Measurements from ENCODE around the gene SLC19A2.
A peak's percentile ranks its signal among the peaks of the same experiment; 100 is the strongest.
"Not testable (repeated sequence)": the region's sequence is repeated elsewhere in the genome, so short reads cannot be mapped to it uniquely, and the experiment has no call there.

SLC19A2 gene

DNA sequence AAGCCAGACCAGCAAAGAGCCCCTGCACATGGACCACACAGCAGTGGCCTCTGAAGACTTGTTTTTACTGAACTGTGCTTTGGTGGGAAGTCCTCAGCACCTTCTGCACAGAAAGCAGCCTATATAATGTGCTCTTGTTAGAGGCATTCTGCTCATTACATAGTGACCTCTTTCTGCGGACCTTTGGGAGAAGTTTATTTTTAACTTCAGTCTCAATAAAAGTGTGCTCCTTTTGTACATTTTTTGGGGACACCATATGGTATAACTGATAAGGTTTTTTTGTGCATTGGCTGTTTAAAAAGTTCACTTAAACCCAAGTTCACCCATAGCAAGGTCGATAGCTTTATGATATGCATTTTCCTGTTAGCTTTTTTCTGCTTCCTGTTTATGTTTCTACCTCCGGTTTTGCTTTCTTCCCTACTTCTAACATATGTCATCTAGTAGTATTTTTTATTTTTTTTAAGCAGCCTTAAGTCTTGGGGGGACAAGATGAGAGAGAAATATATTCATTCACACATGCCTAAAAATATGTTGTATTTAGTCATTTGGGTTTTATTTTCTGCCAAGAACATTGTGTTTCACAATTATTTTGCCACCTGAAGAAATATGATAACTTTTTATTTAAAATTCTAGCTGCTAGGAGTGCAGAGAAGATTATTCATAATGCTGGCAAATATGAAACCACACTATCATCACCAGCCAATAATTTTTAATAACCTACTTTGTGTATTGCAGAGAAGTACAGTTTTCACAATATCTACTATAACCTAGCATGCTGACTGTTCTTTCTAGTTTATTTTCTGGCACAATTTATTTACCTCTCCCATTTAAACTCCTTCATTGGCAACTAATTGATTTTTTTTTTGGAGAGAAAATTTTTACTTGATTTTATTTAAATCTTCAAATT is 22.9 kb upstream of the SLC19A2 start:
- no peak for DNase-seq (ENCODE audit: low read depth)

DNA sequence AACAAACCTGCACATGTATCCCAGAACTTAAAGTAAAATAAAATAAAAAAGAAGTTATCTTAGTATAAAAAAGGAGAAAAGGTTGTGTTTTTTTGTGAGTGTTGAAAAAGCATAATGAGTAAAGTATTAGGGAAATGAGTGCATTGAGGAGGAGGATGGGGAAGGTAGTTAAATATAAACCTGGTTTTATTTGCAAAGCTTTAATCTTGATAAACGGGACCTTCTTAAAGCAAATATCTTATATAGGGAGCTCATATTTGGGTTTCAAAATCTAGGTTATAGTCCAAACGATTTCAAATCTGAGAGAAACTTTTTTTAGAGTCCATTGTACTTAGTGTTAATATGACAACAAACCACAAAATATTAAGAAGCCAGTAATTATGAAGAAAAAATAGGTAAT is 21.7 kb upstream of the SLC19A2 start:
- DNase-seq (ENCODE audit: low read depth): no peak

DNA sequence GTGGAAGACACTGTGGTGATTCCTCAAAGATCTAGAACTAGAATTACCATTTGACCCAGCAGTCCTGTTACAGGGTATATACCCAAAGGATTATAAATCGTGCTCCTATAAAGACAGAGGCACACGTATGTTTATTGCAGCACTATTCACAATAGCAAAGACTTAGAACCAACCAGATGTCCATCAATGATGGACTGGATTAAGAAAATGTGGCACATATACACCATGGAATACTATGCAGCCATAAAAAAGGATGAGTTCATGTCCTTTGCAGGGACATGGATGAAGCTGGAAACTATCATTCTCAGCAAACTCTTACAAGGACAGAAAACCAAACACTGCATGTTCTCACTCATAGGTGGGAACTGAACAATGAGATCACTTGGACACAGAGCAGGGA is 17.9 kb upstream of the SLC19A2 start:
- not testable (repeated sequence) for DNase-seq (ENCODE audit: low read depth)

DNA sequence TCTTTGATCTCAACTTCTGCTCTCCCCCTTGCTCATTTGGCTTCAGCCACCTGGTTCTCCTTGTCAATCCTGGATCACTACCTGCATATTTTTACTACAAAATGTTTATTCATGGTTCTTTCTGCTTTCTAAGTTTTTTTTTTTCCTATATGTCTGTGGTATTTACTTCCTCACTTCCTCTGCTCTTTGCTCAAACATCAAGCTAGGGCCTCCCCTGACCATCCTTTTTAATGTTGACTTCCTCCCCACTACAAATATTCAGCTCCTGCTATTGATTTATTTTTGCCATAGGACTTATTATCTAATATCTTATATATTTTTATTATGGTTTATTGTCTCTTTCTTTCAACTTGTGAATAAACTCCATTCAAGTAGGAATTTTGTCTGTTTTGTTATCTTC is 14.1 kb upstream of the SLC19A2 start:
- DNase-seq (ENCODE audit: low read depth): no peak

DNA sequence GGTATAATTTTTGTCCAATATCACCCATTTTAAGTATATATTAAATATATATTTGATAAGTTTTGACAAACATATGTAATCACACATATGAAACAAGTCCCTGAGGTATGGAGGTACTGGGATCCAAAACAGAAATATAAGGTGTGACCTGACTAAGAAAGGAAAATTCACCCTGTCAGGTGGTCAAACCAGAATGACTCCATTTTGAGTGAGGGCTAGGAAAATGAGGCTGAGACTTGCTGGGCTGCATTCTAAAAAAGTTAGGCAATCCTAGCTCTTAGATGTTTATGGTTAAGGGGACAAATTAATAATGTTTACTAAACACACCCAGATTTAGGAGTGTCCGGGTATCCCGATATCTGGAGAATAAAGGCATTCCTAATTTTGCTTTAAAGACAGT is 11.6 kb upstream of the SLC19A2 start:
- DNase-seq (ENCODE audit: low read depth): no peak

DNA sequence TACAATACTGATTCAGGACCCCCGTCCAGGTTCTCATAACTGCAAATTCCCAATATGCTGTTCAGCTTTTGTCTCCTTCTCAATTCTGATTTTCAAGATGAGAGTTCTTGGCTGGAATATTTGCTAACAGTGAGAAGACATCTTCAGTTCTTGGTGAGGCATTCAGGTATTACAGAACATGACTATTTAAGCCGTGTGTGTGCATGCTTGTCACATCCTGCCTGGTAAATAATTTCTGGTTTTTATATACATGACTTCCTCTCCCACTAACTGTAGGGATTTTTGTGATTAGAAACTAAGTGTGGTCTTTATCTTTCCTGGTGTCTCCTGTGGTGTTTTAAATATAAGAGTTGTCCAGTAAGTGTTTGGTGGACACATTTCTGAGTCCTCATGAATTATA is 10.2 kb upstream of the SLC19A2 start:
- no peak for DNase-seq (ENCODE audit: low read depth)

DNA sequence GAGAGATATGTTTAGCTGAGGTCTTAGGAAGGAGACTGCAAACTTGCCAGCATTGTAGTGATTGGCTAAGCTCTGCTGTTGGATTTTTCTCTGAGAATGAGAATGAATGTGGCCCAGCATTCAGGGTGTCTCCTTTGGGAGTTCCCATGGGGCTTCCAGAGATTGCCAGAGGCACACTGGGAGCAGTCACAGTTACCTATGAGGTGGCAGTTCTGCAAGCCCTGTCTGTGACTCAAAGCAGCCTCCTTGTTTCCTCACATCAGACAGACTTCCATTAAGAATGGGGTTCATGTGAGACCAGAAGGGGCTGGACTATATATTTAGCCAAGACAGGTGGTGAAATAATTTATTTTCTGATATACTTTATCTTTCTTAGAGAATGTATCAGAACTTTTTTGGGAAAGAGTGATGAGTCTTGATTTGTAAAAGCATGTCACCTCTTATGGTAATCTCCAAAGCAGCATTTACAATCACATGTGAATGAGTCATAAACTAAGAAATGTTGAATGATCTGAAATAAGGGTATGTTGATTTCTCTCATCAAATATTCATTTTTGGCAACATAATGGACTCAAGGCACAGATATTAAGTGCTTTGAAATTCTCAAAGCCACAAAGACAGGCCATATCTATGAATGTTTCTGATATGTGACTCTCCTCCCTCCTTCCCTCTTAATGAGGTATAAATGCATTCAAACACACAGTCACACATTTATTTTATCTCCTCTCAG is 9.5 kb upstream of the SLC19A2 start:
- DNase-seq (ENCODE audit: low read depth): no peak

DNA sequence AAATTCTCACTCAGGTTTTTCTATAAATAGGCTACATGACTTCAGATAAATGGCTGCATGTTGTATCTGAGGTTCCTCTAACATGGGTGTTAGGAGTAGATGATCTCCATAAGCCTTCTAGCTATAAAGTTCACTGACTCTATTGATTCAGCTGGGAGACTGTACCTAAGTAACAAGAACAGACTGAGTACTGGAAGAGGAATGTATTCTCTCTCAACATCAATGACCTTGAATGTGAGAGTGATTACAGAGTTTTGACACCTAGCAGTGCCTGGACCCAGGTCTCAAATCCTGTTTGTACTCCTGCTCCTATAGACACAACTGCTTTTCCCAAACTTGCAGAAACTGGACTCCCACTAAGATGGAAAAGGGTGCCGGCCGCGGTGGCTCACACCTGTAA is 8.6 kb upstream of the SLC19A2 start:
- no peak for DNase-seq (ENCODE audit: low read depth)

DNA sequence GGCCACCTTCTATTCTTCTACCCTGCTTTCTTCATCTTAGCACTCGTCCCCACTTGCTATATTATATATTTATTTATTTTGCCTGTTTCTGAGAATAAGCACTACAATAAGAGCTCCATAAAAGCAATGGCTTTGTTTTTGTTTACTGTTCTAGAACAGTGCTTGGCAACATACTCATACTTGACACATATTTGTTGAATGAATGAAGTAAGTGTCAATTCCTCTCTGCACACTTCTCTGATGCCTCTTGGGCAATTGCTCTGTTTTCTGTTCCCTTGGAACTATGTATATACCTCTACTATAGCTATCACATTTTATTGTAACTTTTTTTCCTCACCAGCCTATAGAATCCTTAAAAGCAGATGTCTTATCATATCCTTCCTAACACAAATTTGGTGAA is 7.5 kb upstream of the SLC19A2 start:
- no peak for DNase-seq (ENCODE audit: low read depth)

DNA sequence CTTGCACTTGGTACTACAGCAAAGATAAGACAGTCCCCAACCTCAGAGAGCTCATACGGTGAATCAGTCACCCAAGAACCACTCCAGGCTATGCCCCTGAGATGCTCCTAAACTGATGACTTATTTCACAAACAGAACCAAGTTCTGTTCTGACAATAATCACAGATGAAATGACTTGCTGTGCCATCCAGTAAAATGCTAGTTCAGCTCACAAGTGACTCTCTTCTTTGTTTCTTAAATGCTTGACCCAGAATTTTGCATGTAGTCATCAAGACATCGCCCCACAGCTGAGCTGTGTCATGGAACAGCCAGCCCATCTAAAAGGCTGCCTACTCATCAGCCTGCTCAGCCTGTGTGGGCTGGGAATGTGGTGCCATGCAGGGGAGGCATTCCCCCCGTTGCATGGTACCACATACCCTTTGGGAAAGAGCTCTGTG is 6.1 kb upstream of the SLC19A2 start:
- no peak for DNase-seq (ENCODE audit: low read depth)

DNA sequence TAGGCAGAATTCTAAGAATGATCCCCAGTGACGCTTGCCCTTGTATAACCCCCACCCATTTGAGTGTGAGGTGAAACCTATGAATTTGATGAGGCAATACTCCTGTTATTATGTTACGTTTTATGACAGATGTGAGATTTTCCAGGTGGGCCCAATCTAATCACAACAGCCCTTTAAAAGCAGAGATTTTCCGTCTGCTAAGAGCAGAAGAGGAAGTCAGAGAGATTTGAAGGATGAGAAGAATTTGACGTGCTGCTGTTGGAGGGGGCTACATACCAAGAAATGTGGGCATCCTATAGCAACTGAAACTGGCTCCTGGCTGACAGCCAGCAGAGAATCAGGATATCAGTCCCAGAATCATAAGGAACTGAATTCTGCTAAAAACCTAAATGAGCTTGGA is 2.4 kb upstream of the SLC19A2 start:
- DNase-seq (ENCODE audit: low read depth): no peak

DNA sequence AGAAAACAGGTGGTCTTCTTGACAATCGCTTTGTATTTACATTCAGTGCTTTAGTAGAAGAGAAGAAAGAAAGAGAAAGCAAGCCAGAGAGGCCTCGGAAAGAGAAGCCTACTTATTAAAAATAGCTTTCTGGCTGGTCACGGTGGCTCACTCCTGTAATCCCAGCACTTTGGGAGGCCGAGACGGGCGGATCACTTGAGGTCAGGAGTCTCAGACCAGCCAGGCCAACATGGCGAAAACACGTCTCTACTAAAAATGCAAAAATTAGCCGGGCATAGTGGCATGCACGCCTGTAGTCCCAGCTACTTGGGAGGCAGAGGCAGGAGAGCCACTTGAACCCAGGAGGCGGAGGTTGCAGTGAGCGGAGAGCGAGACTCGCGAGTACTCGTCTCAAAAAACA is 1.8 kb upstream of the SLC19A2 start:
- no peak for DNase-seq (ENCODE audit: low read depth)

DNA sequence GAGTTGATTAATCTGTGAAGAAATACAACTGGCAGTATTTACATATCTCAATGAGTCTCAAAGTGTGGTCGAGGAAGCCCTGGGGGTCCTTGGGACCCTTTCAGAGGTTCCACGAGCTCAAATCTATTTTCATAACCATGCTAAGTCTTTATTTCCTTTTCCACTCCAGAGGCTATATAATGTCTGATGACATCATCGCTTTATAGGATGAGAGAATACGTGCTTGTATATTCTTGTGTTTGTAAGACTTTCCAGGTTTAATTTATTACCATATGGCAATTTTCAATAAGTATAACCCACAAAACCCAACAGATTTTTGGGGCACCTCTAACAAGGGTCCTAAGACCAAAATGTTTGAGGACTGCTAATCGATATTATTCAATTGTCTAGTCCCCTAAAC is 1.4 kb upstream of the SLC19A2 start:
- DNase-seq (ENCODE audit: low read depth): no peak

DNA sequence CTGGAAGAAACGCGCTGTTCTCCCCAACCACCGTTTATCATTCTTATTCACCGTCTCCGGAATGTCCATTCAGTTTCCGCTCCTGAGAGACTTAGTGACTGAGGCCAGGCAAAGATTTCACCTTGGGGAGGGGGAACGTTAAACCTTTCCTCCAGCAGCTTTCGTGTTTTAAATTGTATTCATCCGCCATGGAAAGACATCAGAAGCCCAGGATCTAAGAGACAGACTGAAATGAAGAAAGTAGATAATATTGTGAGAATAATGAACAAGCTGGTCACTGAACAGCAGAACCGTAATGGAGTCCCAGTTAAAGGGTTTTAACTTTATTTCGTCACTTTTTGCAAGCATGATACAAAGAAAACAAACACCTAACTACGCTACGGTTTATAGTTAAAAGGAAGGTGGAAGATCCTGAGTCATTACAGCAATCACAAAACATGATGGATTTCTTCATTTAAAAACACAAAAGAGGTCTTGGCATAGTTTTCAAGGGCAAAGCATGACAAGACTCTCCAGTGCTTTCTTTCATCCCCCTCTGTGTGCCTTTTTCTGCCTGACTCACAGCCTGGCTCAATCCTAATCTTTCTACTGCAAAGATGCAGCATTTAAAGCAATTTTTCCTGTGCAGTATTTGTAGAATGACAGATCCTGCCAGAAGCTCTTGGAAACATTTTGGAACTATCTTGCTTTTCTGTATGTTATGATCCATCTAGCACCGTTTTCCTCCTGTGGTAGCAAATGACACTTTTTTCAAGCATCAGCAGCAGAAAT is 722 bp upstream of the SLC19A2 start:
- DNase-seq (ENCODE audit: low read depth): no peak

DNA sequence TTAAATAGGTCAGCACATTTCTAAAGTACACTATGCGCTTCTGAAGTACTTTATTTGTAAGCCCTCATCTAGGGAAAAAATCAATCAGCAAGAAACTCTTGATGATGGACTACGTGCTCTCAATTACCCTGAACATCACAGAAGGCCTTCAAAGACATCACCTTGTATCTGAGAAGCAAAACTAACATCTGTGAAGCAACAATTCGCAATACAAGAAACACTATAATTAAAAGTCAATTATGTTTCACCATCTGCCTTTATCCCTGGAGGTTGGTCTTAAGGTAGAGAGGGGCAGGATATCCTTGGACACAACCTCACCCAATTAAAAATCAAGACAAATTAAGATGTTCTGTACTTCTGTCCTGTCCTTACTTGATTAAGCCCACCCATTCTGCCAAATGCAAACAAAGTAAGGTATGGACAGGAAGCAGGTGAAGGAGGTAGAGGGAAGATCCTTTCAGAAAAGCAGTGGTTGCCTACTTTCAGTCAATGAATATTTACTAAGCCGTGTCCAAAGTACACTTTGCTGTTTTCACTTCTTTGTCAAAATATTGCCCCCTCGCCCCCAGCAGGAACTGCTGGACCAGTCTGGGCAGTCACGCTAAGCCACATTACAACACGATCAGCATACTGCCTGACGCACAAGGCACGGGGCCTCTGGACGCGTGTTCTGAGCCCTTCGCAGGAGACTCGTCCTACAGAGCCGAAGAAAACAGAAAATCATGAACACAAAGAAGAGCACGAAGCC is 887 bp downstream of the SLC19A2 start:
- DNase-seq (ENCODE audit: low read depth): peak; percentile 19

DNA sequence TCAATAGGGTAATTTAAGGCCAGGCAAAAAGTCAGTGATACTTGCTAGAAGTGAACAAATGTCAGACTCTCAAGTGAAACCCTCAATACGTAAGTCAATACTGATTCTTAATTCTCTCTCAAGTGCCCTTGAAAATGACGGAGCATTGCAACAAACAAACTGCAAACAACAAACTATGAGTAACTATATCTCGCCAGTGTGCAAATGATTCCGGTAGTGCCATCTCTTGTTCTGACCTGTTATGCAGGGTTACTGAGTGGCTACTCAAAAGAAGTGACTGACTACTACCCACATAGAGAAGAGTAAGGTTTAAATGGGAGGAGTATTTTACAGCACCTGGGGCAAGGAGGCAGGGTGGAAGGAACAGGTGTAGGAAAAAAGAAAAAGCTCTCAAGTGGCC is 1.6 kb downstream of the SLC19A2 start:
- DNase-seq (ENCODE audit: low read depth): no peak

DNA sequence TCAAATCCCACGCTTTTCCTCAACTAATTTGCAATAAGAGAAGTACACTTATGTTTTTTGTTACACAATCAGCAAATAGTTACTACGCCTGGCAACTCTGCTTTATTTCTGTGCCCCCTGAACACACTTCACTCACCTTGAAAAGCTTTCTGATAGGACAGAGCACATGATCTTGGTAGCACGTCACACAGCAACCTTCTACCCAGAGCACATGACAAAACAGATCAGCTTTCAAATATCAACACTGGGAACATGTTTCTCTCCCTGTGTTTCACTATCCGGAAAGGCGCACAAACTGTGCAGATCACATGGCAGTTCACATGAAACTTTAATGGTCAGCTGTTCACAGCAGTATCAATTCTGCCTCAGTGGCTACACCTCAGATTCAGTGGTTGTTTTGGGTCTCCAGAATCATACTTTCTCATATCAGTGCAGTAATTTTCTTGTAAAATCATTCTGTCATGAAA is 2.2 kb downstream of the SLC19A2 start:
- no peak for DNase-seq (ENCODE audit: low read depth)

DNA sequence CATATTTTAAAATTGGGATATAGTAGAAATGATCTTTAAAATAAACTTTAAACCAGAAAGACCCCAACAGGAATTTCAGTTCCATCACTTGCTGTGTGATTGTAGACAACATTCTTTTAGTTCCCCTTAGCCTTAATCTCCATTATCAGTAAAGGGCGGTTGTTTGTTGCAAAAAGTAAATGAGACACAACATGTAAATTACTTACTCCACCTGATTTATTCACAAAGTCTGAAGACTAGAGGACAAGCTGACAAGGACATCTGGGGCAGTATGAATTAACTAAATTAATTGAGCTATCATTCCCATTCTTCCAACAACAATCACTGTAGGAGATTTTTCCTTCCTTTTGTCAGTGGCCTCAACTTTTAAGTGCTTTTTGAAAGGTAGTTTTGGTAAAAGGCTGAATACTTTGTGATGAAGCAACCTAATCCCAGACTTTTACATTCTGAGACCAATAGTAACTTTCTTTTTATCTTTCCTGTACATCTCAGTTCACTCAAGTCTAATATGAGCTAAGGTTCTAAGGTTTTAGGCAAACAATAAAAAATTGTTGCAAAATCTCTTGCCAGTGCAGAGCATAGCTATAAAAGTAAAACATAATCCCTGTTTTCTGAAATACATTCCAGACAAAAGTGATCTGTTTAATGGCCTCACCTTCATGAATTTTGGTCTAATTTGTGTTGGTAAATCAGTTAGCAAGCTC is 6.2 kb downstream of the SLC19A2 start:
- DNase-seq (ENCODE audit: low read depth): no peak

DNA sequence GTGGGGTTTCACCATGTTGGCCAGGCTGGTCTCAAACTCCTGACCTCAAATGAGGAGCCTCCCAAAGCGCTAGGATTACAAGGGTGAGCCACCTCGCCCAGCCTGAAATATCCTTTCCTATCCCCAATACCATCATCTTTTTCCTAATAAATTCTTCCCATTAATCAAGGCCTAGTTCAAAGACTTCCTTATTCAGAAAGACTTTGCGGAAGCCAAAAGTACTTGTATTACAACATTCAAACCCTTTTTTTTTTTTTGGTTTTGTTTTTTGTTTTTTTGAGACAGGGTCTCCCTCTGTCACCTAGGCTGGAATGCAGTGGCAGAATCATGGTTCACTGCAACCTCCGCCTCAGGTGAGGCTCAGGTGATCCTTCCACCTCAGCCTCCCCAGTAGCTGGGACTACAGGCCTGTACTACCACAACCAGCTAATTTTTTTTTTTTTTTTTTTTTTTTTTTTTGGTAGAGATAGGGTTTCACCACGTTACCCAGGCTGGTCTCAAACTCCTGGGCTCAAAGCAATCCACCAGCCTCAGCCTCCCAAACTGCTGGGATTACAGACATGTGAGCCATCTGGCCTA is 7.6 kb downstream of the SLC19A2 start:
- no peak for DNase-seq (ENCODE audit: low read depth)

DNA sequence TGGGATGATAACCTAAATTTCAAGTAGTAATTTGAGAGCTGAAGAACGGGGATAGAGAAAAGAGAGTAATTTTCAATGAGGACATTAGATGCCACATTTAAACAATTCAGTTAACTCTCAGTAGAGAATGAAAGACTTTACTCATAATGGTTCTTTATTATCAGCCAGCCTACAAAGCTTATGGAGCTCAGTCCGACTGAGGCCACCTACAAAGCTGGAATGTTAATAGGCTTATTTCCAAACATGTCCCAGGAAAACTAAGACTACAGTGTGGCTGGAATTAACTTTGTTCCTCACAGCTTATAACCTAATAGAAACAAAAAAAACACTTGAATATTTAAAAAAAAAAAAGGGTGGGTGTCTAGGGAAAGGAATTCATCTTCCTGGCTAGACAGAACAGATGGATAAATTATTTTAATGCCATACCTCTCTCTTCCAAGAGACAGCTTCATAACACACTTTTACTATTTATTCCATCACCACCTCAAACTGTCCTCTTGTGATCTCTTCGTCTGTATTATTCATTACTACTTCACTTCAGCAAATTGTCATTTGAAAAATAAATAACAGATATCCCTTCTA is 9.8 kb downstream of the SLC19A2 start:
- no peak for DNase-seq (ENCODE audit: low read depth)
